C4-2B (cell line): ENCODE results near the gene SLC27A1.

Source experiments
- H3K27ac ChIP-seq: fragments of 450-650 bp; 2 replicates; pipeline ENCODE4 v1.5.1; 2017
- CTCF ChIP-seq: fragments of 450-650 bp; conservative IDR thresholded peaks from 2 replicates; pipeline ENCODE4 v1.5.1; 2017; ENCODE audit warnings: mild to moderate bottlenecking
- ZFX ChIP-seq: fragments of 450-650 bp; IDR thresholded peaks from 2 replicates; pipeline ENCODE4 v1.6.1; 2017

The SLC27A1 gene

GRCh38 chr19:17536955-17537354, 66.6 kb downstream of the SLC27A1 start:
- TF ChIP-seq CTCF, result no peak
- TF ChIP-seq ZFX, result no peak
- H3K27ac ChIP-seq, result no peak overlapping the region

- H3K27ac ChIP-seq, result no peak overlapping the region
- TF ChIP-seq CTCF (no peak), ZFX (no peak)
Measured at GRCh38 chr19:17538684-17539237, 68.4 kb downstream of the SLC27A1 start.

GRCh38 chr19:17539238-17540117, 69.2 kb downstream of the SLC27A1 start:
- TF ChIP-seq ZFX, result no peak
- TF ChIP-seq CTCF, result no peak
- H3K27ac ChIP-seq, result no peak overlapping the region

GRCh38 chr19:17540174-17540573, 69.8 kb downstream of the SLC27A1 start:
- TF ChIP-seq CTCF (no peak), ZFX (no peak)

GRCh38 chr19:17541184-17541759, 70.9 kb downstream of the SLC27A1 start:
- no peak overlapping the region for H3K27ac ChIP-seq
- TF ChIP-seq CTCF, result no peak
- no peak for TF ChIP-seq ZFX

More at GRCh38 chr19:17540174-17540573, 69.8 kb downstream of the SLC27A1 start:
- no peak overlapping the region for H3K27ac ChIP-seq

- TF ChIP-seq CTCF (no peak), ZFX (no peak)
- H3K27ac ChIP-seq, result no peak overlapping the region
Measured at GRCh38 chr19:17542042-17542441, 71.7 kb downstream of the SLC27A1 start.
